Parathyroid adenoma (tissue), 2 donors: ENCODE data around the gene NOTCH1.

Experiments
- H2AFZ ChIP-seq: fragments of 300-600 bp; sonication (generic); one replicate; pipeline ENCODE4 v1.7.0; 2017; ENCODE audit warnings: antibody characterized with exemption, mild to moderate bottlenecking
- H3K27ac ChIP-seq: fragments of 300-600 bp; sonication (generic); one replicate; pipeline ENCODE4 v1.7.0; 2017
- H3K27me3 ChIP-seq: fragments of 300-600 bp; sonication (generic); one replicate; pipeline ENCODE4 v1.7.0; 2017; ENCODE audit warnings: low read length; ENCODE audit not compliant: control insufficient read depth, insufficient read depth
- H3K36me3 ChIP-seq: fragments of 300-600 bp; sonication (generic); one replicate; pipeline ENCODE4 v1.7.0; 2017; ENCODE audit warnings: low read length; ENCODE audit not compliant: control insufficient read depth, insufficient read depth
- H3K4me1 ChIP-seq: fragments of 300-600 bp; sonication (generic); one replicate; pipeline ENCODE4 v1.7.0; 2017; ENCODE audit warnings: control low read depth
- H3K4me2 ChIP-seq: fragments of 300-600 bp; sonication (generic); one replicate; pipeline ENCODE4 v1.7.0; 2017; ENCODE audit warnings: low read length
- H3K4me3 ChIP-seq: fragments of 300-600 bp; sonication (generic); one replicate; pipeline ENCODE4 v1.7.0; 2017; ENCODE audit warnings: low read depth, low read length
- H3K79me2 ChIP-seq: fragments of 300-600 bp; sonication (generic); one replicate; pipeline ENCODE4 v1.7.0; 2017; ENCODE audit warnings: control low read depth
- H3K9ac ChIP-seq: fragments of 300-600 bp; sonication (generic); one replicate; pipeline ENCODE4 v1.7.0; 2017; ENCODE audit warnings: mild to moderate bottlenecking
- H3K9me3 ChIP-seq: fragments of 300-600 bp; sonication (generic); one replicate; pipeline ENCODE4 v1.7.0; 2017; ENCODE audit warnings: low read length; ENCODE audit not compliant: control insufficient read depth
- CTCF ChIP-seq: fragments of 300-600 bp; sonication (generic); IDR thresholded peaks from one replicate; pipeline ENCODE4 v1.7.0; 2017; ENCODE audit warnings: antibody characterized with exemption, mild to moderate bottlenecking
- donor health status: primary hyperparathyroidism.

The NOTCH1 gene

GRCh38 chr9:136455043-136456002 is 90.5 kb downstream of the NOTCH1 start:
- TF ChIP-seq CTCF: no peak
- Histone ChIP-seq H3K9ac (no peak overlapping the region), H3K9me3 (no peaks in the 10 kb centered on the region), H3K27me3 (no peaks in the 10 kb centered on the region), H3K36me3 (no peaks in the 10 kb centered on the region), H3K4me3 (no peak overlapping the region), H3K4me1 (no peaks in the 10 kb centered on the region), H2AFZ (no peak overlapping the region), H3K4me2 (no peak overlapping the region), H3K79me2 (no peaks in the 10 kb centered on the region), H3K27ac (no peak overlapping the region)

GRCh38 chr9:136454026-136454796 is 91.6 kb downstream of the NOTCH1 start:
- Histone ChIP-seq H3K4me1 (no peaks in the 10 kb centered on the region), H3K79me2 (no peaks in the 10 kb centered on the region), H3K4me2 (no peak overlapping the region), H3K9me3 (no peaks in the 10 kb centered on the region), H2AFZ (no peak overlapping the region), H3K36me3 (no peaks in the 10 kb centered on the region), H3K27me3 (no peaks in the 10 kb centered on the region), H3K27ac (no peak overlapping the region), H3K9ac (no peak overlapping the region), H3K4me3 (no peak overlapping the region)
- no peak for TF ChIP-seq CTCF

GRCh38 chr9:136453326-136453725 is 92.5 kb downstream of the NOTCH1 start:
- TF ChIP-seq CTCF: no peak
- H3K9me3 ChIP-seq: no peaks in the 10 kb centered on the region

GRCh38 chr9:136451221-136451877 is 94.5 kb downstream of the NOTCH1 start:
- H3K79me2 ChIP-seq: no peaks in the 10 kb centered on the region
- no peak overlapping the region for H3K9ac ChIP-seq
- H3K4me2 ChIP-seq: no peak overlapping the region
- H3K4me1 ChIP-seq: no peaks in the 10 kb centered on the region
- no peak overlapping the region for H3K27ac ChIP-seq
- H3K9me3 ChIP-seq: no peaks in the 10 kb centered on the region
- TF ChIP-seq CTCF: no peak
- no peak overlapping the region for H2AFZ ChIP-seq
- no peaks in the 10 kb centered on the region for H3K36me3 ChIP-seq
- H3K27me3 ChIP-seq: no peaks in the 10 kb centered on the region
- no peak overlapping the region for H3K4me3 ChIP-seq

More at GRCh38 chr9:136453326-136453725, 92.5 kb downstream of the NOTCH1 start:
- H3K4me2 ChIP-seq: no peak overlapping the region
- no peaks in the 10 kb centered on the region for H3K36me3 ChIP-seq
- H3K4me3 ChIP-seq: no peak overlapping the region
- H3K27ac ChIP-seq: no peak overlapping the region
- no peak overlapping the region for H2AFZ ChIP-seq
- no peak overlapping the region for H3K9ac ChIP-seq
- H3K4me1 ChIP-seq: no peaks in the 10 kb centered on the region
- no peaks in the 10 kb centered on the region for H3K79me2 ChIP-seq
- H3K27me3 ChIP-seq: no peaks in the 10 kb centered on the region
